Chondrocyte (in vitro differentiated cells): ENCODE measurements around the gene IL36G. TPM values are rescaled to one million over a fixed set of nuclear protein-coding genes. Genes with fewer than 3 reads are reported as not detected.
"Not testable (repeated sequence)": the region's sequence is repeated elsewhere in the genome, so short reads cannot be mapped to it uniquely, and the experiment has no call there.

ENCODE experiments used
- DNase-seq: peaks from one replicate; pipeline ENCODE4 v3.0.0; 2021; ENCODE audit warnings: mixed read lengths, low spot score
- H3K27ac Mint-ChIP-seq: one replicate; pipeline ENCODE4 v1.8.0; 2021; ENCODE audit warnings: mild to moderate bottlenecking, moderate library complexity, mixed read lengths; ENCODE audit not compliant: unreplicated experiment
- H3K27me3 Mint-ChIP-seq: 2 replicates; pipeline ENCODE4 v1.8.0; 2021; ENCODE audit warnings: low read depth, mixed read lengths
- H3K36me3 Mint-ChIP-seq: 2 replicates; pipeline ENCODE4 v1.8.0; 2021; ENCODE audit warnings: low read depth, mixed read lengths
- H3K4me1 Mint-ChIP-seq: 2 replicates; pipeline ENCODE4 v1.8.0; 2021; ENCODE audit warnings: low read depth, mild to moderate bottlenecking, mixed read lengths
- H3K4me3 Mint-ChIP-seq: one replicate; pipeline ENCODE4 v1.8.0; 2021; ENCODE audit warnings: mild to moderate bottlenecking, moderate library complexity, mixed read lengths; ENCODE audit not compliant: unreplicated experiment
- H3K9me3 Mint-ChIP-seq: 2 replicates; pipeline ENCODE4 v1.8.0; 2021; ENCODE audit warnings: low read depth, mixed read lengths
- CTCF ChIP-seq: fragments of 200-600 bp; sonication (generic); IDR thresholded peaks from 2 replicates; pipeline ENCODE4 v1.5.0; 2021; ENCODE audit warnings: antibody characterized with exemption, mild to moderate bottlenecking, moderate library complexity
- long read RNA-seq: library from polyadenylated mRNA; stranded (forward); transcript quantifications from one replicate; pipeline ENCODE4 v2.0.0, GENCODE V29; 2021
- total RNA-seq: library from RNA; stranded (reverse); gene quantifications from 3 replicates; pipeline ENCODE4 v1.2.1, GENCODE V29; 2021

Gene IL36G
- not detected in 3 replicates for total RNA-seq
- long read RNA-seq: 0 reads

- Mint-ChIP-seq H3K27me3 (peaks cover 49% of the 10 kb centered on the region), H3K4me3 (no peak within 1 kb of the TSS), H3K4me1 (no peaks in the 10 kb centered on the region), H3K27ac (no peak within 1 kb of the TSS), H3K36me3 (no peaks in the 10 kb centered on the region), H3K9me3 (no peaks in the 10 kb centered on the region)
- no peak for TF ChIP-seq CTCF
- DNase-seq: no peak
These were observed at the start of gene IL36G for GRCh38 chr2:112977559-112978056. IL36G (plus strand) TSS chr2:112978006; CDS start chr2:112978639, 633 bp downstream.

GRCh38 chr2:112933261-112933660, 44.5 kb upstream of the IL36G start:
- TF ChIP-seq CTCF: no peak
- no peaks in the 10 kb centered on the region for H3K36me3 Mint-ChIP-seq
- no peaks in the 10 kb centered on the region for H3K4me1 Mint-ChIP-seq
- no peak overlapping the region for H3K27ac Mint-ChIP-seq
- no peak overlapping the region for H3K4me3 Mint-ChIP-seq
- no peaks in the 10 kb centered on the region for H3K9me3 Mint-ChIP-seq
- no peak for DNase-seq
- peaks cover 3% of the 10 kb centered on the region for H3K27me3 Mint-ChIP-seq

GRCh38 chr2:112934117-112934516, 43.7 kb upstream of the IL36G start:
- H3K36me3 Mint-ChIP-seq, H3K27me3 Mint-ChIP-seq, H3K4me3 Mint-ChIP-seq, DNase-seq, H3K27ac Mint-ChIP-seq, H3K4me1 Mint-ChIP-seq, H3K9me3 Mint-ChIP-seq: not testable (repeated sequence)

- no peaks in the 10 kb centered on the region for H3K9me3 Mint-ChIP-seq
- DNase-seq: no peak
- H3K36me3 Mint-ChIP-seq: no peaks in the 10 kb centered on the region
- H3K27me3 Mint-ChIP-seq: peaks cover 5% of the 10 kb centered on the region
- no peak overlapping the region for H3K4me3 Mint-ChIP-seq
- H3K27ac Mint-ChIP-seq: no peak overlapping the region
- no peak for TF ChIP-seq CTCF
- H3K4me1 Mint-ChIP-seq: no peaks in the 10 kb centered on the region
These were observed 40.9 kb upstream of the IL36G start for GRCh38 chr2:112936927-112937232.

GRCh38 chr2:112938904-112939303, 38.9 kb upstream of the IL36G start:
- H3K27ac Mint-ChIP-seq: no peak overlapping the region
- H3K27me3 Mint-ChIP-seq: peaks cover 5% of the 10 kb centered on the region
- H3K4me1 Mint-ChIP-seq: no peaks in the 10 kb centered on the region
- H3K9me3 Mint-ChIP-seq: no peaks in the 10 kb centered on the region
- DNase-seq: no peak
- H3K4me3 Mint-ChIP-seq: no peak overlapping the region
- H3K36me3 Mint-ChIP-seq: no peaks in the 10 kb centered on the region
- no peak for TF ChIP-seq CTCF

- H3K9me3 Mint-ChIP-seq: peaks cover under 1% of the 10 kb centered on the region
- H3K4me1 Mint-ChIP-seq: no peaks in the 10 kb centered on the region
- no peak overlapping the region for H3K27ac Mint-ChIP-seq
These were observed 38.4 kb upstream of the IL36G start for GRCh38 chr2:112939425-112939824.

More at GRCh38 chr2:112939425-112939824, 38.4 kb upstream of the IL36G start:
- DNase-seq: no peak
- Mint-ChIP-seq H3K4me3 (no peak overlapping the region), H3K36me3 (no peaks in the 10 kb centered on the region), H3K27me3 (peaks cover 6% of the 10 kb centered on the region)
- no peak for TF ChIP-seq CTCF
